H1 (cell line): ENCODE data around the gene CDH11. TPM values are rescaled to one million over a fixed set of nuclear protein-coding genes. Genes with fewer than 3 reads are reported as not detected.

Experiments used
- CTCF ChIA-PET: fragments of 300-600 bp; sonication (Branson Sonifier 250); formaldehyde crosslinking; loops from one replicate; lab custom pipeline; 2021; ENCODE audit not compliant: partially characterized antibody; lab: Charles Lee
- POLR2A ChIA-PET: fragments of 300-600 bp; sonication (Branson Sonifier 250); formaldehyde crosslinking; loops from one replicate; lab custom pipeline; 2021; ENCODE audit warnings: inconsistent platforms; ENCODE audit not compliant: partially characterized antibody; lab: Charles Lee
- DNase-seq, 2 experiments: peaks; one replicate each; pipeline versions ENCODE4 v3.0.0 to v3.0.0-alpha.2; 2010 to 2022; ENCODE audit warnings: low spot score in 2 of 2, low read depth in 1 of 2, mixed read lengths in 1 of 2
- FAIRE-seq: peaks from 2 replicates; lab custom pipeline; 2011; peaks lifted over from hg19 to GRCh38; lab: Jason Lieb, UNC
- H2AFZ ChIP-seq: 2 replicates; pipeline ENCODE4 v1.8.1; 2012; ENCODE audit warnings: low read length, inconsistent platforms
- H2AK5ac ChIP-seq: 2 replicates; pipeline ENCODE4 v1.6.1; 2013; ENCODE audit warnings: low read depth, low read length
- H2BK120ac ChIP-seq: replicated peaks from 2 replicates; pipeline ENCODE3; 2013; ENCODE audit warnings: low read depth, low read length, inconsistent platforms
- H2BK12ac ChIP-seq: 2 replicates; pipeline ENCODE4 v1.6.1; 2013; ENCODE audit warnings: low read depth, low read length
- H2BK15ac ChIP-seq: 2 replicates; pipeline ENCODE4 v1.6.1; 2013; ENCODE audit warnings: low read length
- H2BK20ac ChIP-seq: 2 replicates; pipeline ENCODE4 v1.6.1; 2013; ENCODE audit warnings: low read length
- H2BK5ac ChIP-seq: 2 replicates; pipeline ENCODE4 v1.6.1; 2013; ENCODE audit warnings: low read depth, low read length
- H3K14ac ChIP-seq: 2 replicates; pipeline ENCODE4 v1.6.1; 2013; ENCODE audit warnings: inconsistent platforms; ENCODE audit not compliant: insufficient read length
- H3K18ac ChIP-seq: 2 replicates; pipeline ENCODE4 v1.6.1; 2013; ENCODE audit warnings: low read length; ENCODE audit errors: extremely low read depth
- H3K23ac ChIP-seq: 2 replicates; pipeline ENCODE4 v1.6.1; 2013; ENCODE audit warnings: inconsistent platforms; ENCODE audit not compliant: insufficient read length
- H3K23me2 ChIP-seq: 2 replicates; pipeline ENCODE4 v1.6.1; 2013; ENCODE audit warnings: low read depth, low read length
- H3K27ac ChIP-seq: 2 replicates; pipeline ENCODE4 v1.6.1; 2011; ENCODE audit warnings: low read depth, low read length, inconsistent platforms
- H3K27me3 ChIP-seq, 4 experiments: replicated peaks in 1 of 4; 1 replicate in 1 of 4; 2 replicates in 3 of 4; pipeline versions ENCODE4 v1.6.1 to v1.8.1; 2011 to 2013; ENCODE audit warnings: low read length in 3 of 4, mild to moderate bottlenecking in 3 of 4, inconsistent platforms in 2 of 4, mixed read lengths in 2 of 4, moderate library complexity in 1 of 4; ENCODE audit not compliant: control insufficient read depth in 3 of 4, insufficient read depth in 3 of 4; ENCODE audit errors: extremely low read depth in 1 of 4
- H3K36me3 ChIP-seq, 4 experiments: 2 replicates each; pipeline versions ENCODE4 v1.6.1 to v1.8.1; 2011 to 2013; ENCODE audit warnings: mild to moderate bottlenecking in 4 of 4, low read length in 3 of 4, moderate library complexity in 2 of 4, control low read depth in 1 of 4, inconsistent platforms in 1 of 4; ENCODE audit not compliant: insufficient read depth in 4 of 4, control insufficient read depth in 2 of 4
- H3K4ac ChIP-seq: replicated peaks from 2 replicates; pipeline ENCODE3; 2013; ENCODE audit warnings: low read length, low read depth, mixed read lengths, inconsistent platforms; ENCODE audit not compliant: insufficient read length
- H3K4me1 ChIP-seq, 4 experiments: replicated peaks in 1 of 4; 1 replicate in 1 of 4; 2 replicates in 3 of 4; pipeline versions ENCODE4 v1.6.1 to v1.8.1; 2011 to 2013; ENCODE audit warnings: low read length in 3 of 4, inconsistent platforms in 2 of 4, mixed read lengths in 1 of 4; ENCODE audit not compliant: insufficient read depth in 4 of 4, control insufficient read depth in 3 of 4
- H3K4me2 ChIP-seq, 2 experiments: 2 replicates each; pipeline versions ENCODE4 v1.6.1 to v1.8.1; 2011 to 2013; ENCODE audit warnings: low read depth in 2 of 2, low read length in 2 of 2, control low read depth in 1 of 2, inconsistent platforms in 1 of 2, mild to moderate bottlenecking in 1 of 2; ENCODE audit not compliant: insufficient read depth in 1 of 2
- H3K4me3 ChIP-seq, 4 experiments: fragments of 200-600, 300-600 bp in 1 of 4; sonication (generic), shearing (Covaris generic), sonication (Bioruptor Twin) in 1 of 4; 2 replicates each; pipeline versions ENCODE4 v1.5.1 to v1.8.1; 2011 to 2016; ENCODE audit warnings: low read length in 4 of 4, low read depth in 3 of 4, control low read depth in 2 of 4, inconsistent platforms in 2 of 4, mild to moderate bottlenecking in 2 of 4, mixed read lengths in 1 of 4, moderate library complexity in 1 of 4; ENCODE audit not compliant: insufficient read depth in 2 of 4; ENCODE audit errors: extremely low read depth in 1 of 4
- H3K56ac ChIP-seq: replicated peaks from 2 replicates; pipeline ENCODE3; 2013; ENCODE audit warnings: low read depth, mild to moderate bottlenecking, mixed read lengths, low read length, inconsistent platforms; ENCODE audit not compliant: insufficient read length
- H3K79me1 ChIP-seq: 2 replicates; pipeline ENCODE4 v1.6.1; 2013; ENCODE audit warnings: low read depth, low read length, control low read depth
- H3K79me2 ChIP-seq, 2 experiments: 2 replicates each; pipeline versions ENCODE4 v1.6.1 to v1.8.1; 2012 to 2013; ENCODE audit warnings: low read length in 2 of 2, mild to moderate bottlenecking in 2 of 2, inconsistent platforms in 1 of 2; ENCODE audit not compliant: insufficient read depth in 2 of 2, control insufficient read depth in 1 of 2
- H3K9ac ChIP-seq, 4 experiments: replicated peaks in 1 of 4; 1 replicate in 1 of 4; 2 replicates in 3 of 4; pipeline versions ENCODE4 v1.6.1 to v1.8.1; 2011 to 2013; ENCODE audit warnings: low read depth in 3 of 4, low read length in 3 of 4, control low read depth in 2 of 4, mild to moderate bottlenecking in 2 of 4, moderate library complexity in 2 of 4, inconsistent platforms in 1 of 4; ENCODE audit errors: extremely low read depth in 1 of 4
- H3K9me3 ChIP-seq, 2 experiments: 2 replicates each; pipeline versions ENCODE4 v1.6.1 to v1.8.1; 2012 to 2013; ENCODE audit warnings: mild to moderate bottlenecking in 2 of 2, moderate library complexity in 2 of 2, control low read depth in 1 of 2, inconsistent platforms in 1 of 2, low read depth in 1 of 2, low read length in 1 of 2, mixed read lengths in 1 of 2; ENCODE audit not compliant: insufficient read depth in 2 of 2
- H4K20me1 ChIP-seq, 2 experiments: replicated peaks in 1 of 2; 2 replicates each; pipeline versions ENCODE3 to v1.8.1; 2011 to 2013; ENCODE audit warnings: inconsistent platforms in 2 of 2, low read length in 2 of 2, mild to moderate bottlenecking in 1 of 2; ENCODE audit not compliant: insufficient read depth in 2 of 2, control insufficient read depth in 1 of 2
- H4K5ac ChIP-seq: 2 replicates; pipeline ENCODE4 v1.6.1; 2013; ENCODE audit warnings: low read length, low read depth, mixed read lengths, inconsistent platforms; ENCODE audit not compliant: insufficient read length
- H4K8ac ChIP-seq: 2 replicates; pipeline ENCODE4 v1.8.0; 2013; ENCODE audit warnings: mild to moderate bottlenecking, moderate library complexity, low read length, inconsistent platforms; ENCODE audit not compliant: insufficient read depth; ENCODE audit errors: extremely low read depth
- H4K91ac ChIP-seq: replicated peaks from 2 replicates; pipeline ENCODE3; 2013; ENCODE audit warnings: low read length, mixed read lengths, inconsistent platforms; ENCODE audit not compliant: insufficient read length
- BCL11A ChIP-seq, 2 experiments: IDR thresholded peaks; one replicate each; pipeline ENCODE4 v1.6.1; 2011; ENCODE audit warnings: low read depth in 2 of 2, low read length in 2 of 2, mild to moderate bottlenecking in 2 of 2
- BRCA1 ChIP-seq: IDR thresholded peaks from 2 replicates; pipeline ENCODE4 v1.6.1; 2012; ENCODE audit warnings: low read depth, low read length, improper control_type of control experiment
- CHD2 ChIP-seq: IDR thresholded peaks from 2 replicates; pipeline ENCODE4 v1.6.1; 2012; ENCODE audit warnings: low read length, improper control_type of control experiment
- CREB1 ChIP-seq: IDR thresholded peaks from 2 replicates; pipeline ENCODE4 v1.6.1; 2012; ENCODE audit warnings: inconsistent platforms
- EGR1 ChIP-seq: IDR thresholded peaks from 2 replicates; pipeline ENCODE4 v1.6.1; 2011; ENCODE audit warnings: low read depth, low read length, borderline replicate concordance
- HDAC2 ChIP-seq, 2 experiments: fragments of 300-600 bp in 1 of 2; sonication (generic) in 1 of 2; IDR thresholded peaks; 2 replicates each; pipeline ENCODE4 v1.6.1; 2011 to 2012; ENCODE audit warnings: low read depth in 2 of 2, low read length in 2 of 2, mild to moderate bottlenecking in 2 of 2, moderate library complexity in 2 of 2, borderline replicate concordance in 1 of 2, inconsistent platforms in 1 of 2
- HDAC6 ChIP-seq: IDR thresholded peaks from one replicate; pipeline ENCODE4 v1.7.1; 2012; ENCODE audit warnings: low read depth, mild to moderate bottlenecking, inconsistent platforms, low read length, moderate library complexity
- KDM4A ChIP-seq: IDR thresholded peaks from one replicate; pipeline ENCODE4 v1.7.1; 2012; ENCODE audit warnings: low read depth, mild to moderate bottlenecking, moderate library complexity, low read length, inconsistent platforms; ENCODE audit not compliant: severe bottlenecking
- NRF1 ChIP-seq: IDR thresholded peaks from 2 replicates; pipeline ENCODE4 v1.6.1; 2011; ENCODE audit warnings: mild to moderate bottlenecking, low read depth, low read length, improper control_type of control experiment
- RFX5 ChIP-seq: IDR thresholded peaks from 2 replicates; pipeline ENCODE4 v1.6.1; 2011; ENCODE audit warnings: low read depth, low read length, improper control_type of control experiment, borderline replicate concordance
- SAP30 ChIP-seq: fragments of 300-600 bp; sonication (generic); IDR thresholded peaks from 2 replicates; pipeline ENCODE4 v1.7.1; 2012; ENCODE audit warnings: low read length, moderate library complexity, mild to moderate bottlenecking, inconsistent platforms; ENCODE audit not compliant: insufficient read depth, insufficient replicate concordance
- SP1 ChIP-seq: IDR thresholded peaks from 2 replicates; pipeline ENCODE4 v1.6.1; 2011; ENCODE audit warnings: low read depth, low read length
- SRF ChIP-seq: IDR thresholded peaks from 2 replicates; pipeline ENCODE4 v1.6.1; 2011; ENCODE audit warnings: mild to moderate bottlenecking, low read depth, low read length, moderate library complexity
- TAF7 ChIP-seq: optimal IDR thresholded peaks from 2 replicates; pipeline ENCODE3; 2011; ENCODE audit warnings: low read depth, mild to moderate bottlenecking, inconsistent platforms, low read length, moderate library complexity, borderline replicate concordance
- TCF12 ChIP-seq: IDR thresholded peaks from 2 replicates; pipeline ENCODE4 v1.6.1; 2011; ENCODE audit warnings: low read depth, mild to moderate bottlenecking, low read length
- WGBS, 2 experiments: shearing (Covaris generic) in 1 of 2; methylation state at CpG; one replicate each; pipeline versions ENCODE4 v1.1.6 to v1.1.7; 2013 to 2015; ENCODE audit warnings: low lambda C conversion rate in 2 of 2, mixed read lengths in 2 of 2, inconsistent platforms in 1 of 2, low coverage in 1 of 2, missing lambda C conversion rate in 1 of 2; ENCODE audit not compliant: insufficient replicate concordance in 2 of 2, insufficient coverage in 1 of 2, insufficient read length in 1 of 2; ENCODE audit errors: extremely low coverage in 1 of 2, missing lambda C conversion rate in 1 of 2; 5-methylcytosine and 5-hydroxymethylcytosine counted together
- polyA plus RNA-seq, 7 experiments: library from polyadenylated mRNA; depleted of rRNA in 3 of 7; stranded (reverse) in 5 of 7; unstranded in 2 of 7; fragments of >200 nt in 5 of 7; fragments of 200-250 nt in 2 of 7; gene quantifications; 1 replicate in 5 of 7; 2 replicates in 1 of 7; 4 replicates in 1 of 7; pipeline versions ENCODE4 v1.2.1 to v1.2.3, GENCODE V29; 2011 to 2013; ENCODE audit warnings: missing spikeins in 2 of 7, mixed read lengths in 2 of 7
- total RNA-seq: library from RNA; stranded (reverse); fragmentation: NEBNext Ultra II Directional; extraction: Animal tissue kit (Norgen Biotek cat#: 25700); gene quantifications from 2 replicates; pipeline ENCODE4 v1.2.1, GENCODE V29; 2021

The CDH11 gene
- total and polyA plus RNA-seq, 2 of the 8 experiments (the other 6 are each of a cell fraction or from before 2014, with no cell fraction given): 3.3 to 8.4 TPM

- FAIRE-seq (no peak), DNase-seq (no peak)
- Histone ChIP-seq H4K91ac (no peak overlapping the region), H3K9me3 (no peaks in the 10 kb centered on the region), H2BK120ac (no peak overlapping the region), H3K4me3 (no peak overlapping the region), H3K27ac (no peak overlapping the region), H2BK15ac (no peak overlapping the region), H3K79me1 (no peaks in the 10 kb centered on the region), H3K23me2 (no peaks in the 10 kb centered on the region), H4K20me1 (no peaks in the 10 kb centered on the region), H2BK20ac (no peak overlapping the region), H3K4ac (no peak overlapping the region), H3K23ac (no peak overlapping the region), H3K9ac (no peak overlapping the region), H3K4me1 (peaks cover 0 to 3% (median 0%) of the 10 kb centered on the region in 4 experiments; a peak in 2 of 7 replicates), H2AK5ac (no peak overlapping the region), H3K56ac (no peak overlapping the region), H3K27me3 (no peaks in the 10 kb centered on the region), H2BK12ac (no peak overlapping the region), H4K5ac (no peak overlapping the region), H3K18ac (no peak overlapping the region), H2AFZ (no peak overlapping the region), H3K4me2 (no peak overlapping the region), H3K36me3 (no peaks in the 10 kb centered on the region), H3K79me2 (no peaks in the 10 kb centered on the region), H2BK5ac (no peak overlapping the region), H4K8ac (no peak overlapping the region), H3K14ac (no peak overlapping the region)
- ChIA-PET CTCF (no interaction called here), POLR2A (no interaction called here)
- WGBS, 2 experiments: 85% methylated on average over 1 of the region's 1 CpG; no CpG with 5 or more reads in 1 of the 2 experiments
- TF ChIP-seq EGR1: no peak
- no peak for TF ChIP-seq CREB1
- no peak for TF ChIP-seq BCL11A (IDR thresholded peaks at IDR 0.05; ENCODE audit: low read depth in 2 of 2, low read length in 2 of 2)
- no peak for TF ChIP-seq KDM4A
- no peak for TF ChIP-seq RFX5
- TF ChIP-seq SRF: no peak
- no peak for TF ChIP-seq TCF12
- no peak for TF ChIP-seq CHD2
- no peak for TF ChIP-seq SAP30
- TF ChIP-seq TAF7: no peak
- TF ChIP-seq HDAC2 (IDR thresholded peaks at IDR 0.05; ENCODE audit: borderline replicate concordance in 1 of 2, low read depth in 2 of 2, low read length in 2 of 2): no peak
- TF ChIP-seq HDAC6: no peak
- no peak for TF ChIP-seq BRCA1
- TF ChIP-seq NRF1: no peak
- TF ChIP-seq SP1: no peak
Measured at GRCh38 chr16:65005696-65006095, 116.2 kb downstream of the CDH11 start.
